Measurements from ENCODE around the gene SNORC.

SNORC gene

DNA sequence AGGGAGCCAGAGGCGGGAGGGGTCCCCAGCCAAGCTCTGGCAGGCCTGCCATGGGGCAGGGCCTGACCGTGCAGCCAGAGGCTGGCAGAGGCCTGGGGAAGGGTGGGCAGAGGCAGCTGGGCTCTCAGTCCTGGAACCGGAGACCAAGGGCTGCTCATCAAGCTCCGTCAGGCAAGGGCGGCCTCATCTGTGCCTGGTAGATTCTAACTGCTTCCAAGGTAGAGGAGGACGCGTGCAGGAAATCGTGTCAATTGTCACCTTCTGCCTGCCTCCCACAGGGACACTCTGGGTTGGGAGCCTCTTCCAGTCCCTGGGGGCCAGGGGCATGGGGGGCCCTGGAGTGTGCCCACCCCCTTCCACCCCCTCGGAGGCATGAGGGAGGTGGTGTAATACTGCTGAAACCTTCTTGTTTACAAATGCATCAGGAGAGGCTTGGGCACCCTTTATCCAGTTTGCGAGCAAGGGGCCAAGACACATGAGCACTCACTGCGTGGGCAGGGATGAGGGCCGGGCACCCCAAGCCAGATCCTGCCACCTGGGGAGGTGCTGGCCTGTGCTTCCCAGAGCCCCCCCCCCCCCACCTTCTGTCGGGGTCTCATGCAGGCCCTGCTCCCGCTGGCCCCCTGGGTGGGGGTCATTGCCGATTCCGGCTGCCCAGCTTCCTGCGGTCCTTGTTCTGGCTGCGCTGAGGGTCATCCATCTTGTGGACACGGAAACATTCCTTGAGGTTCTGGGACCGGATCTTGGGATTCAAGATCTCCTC lies 9.0 kb downstream of the SNORC start:
- no peak overlapping the region for H3K27ac ChIP-seq
- TF ChIP-seq, protein P1, sequence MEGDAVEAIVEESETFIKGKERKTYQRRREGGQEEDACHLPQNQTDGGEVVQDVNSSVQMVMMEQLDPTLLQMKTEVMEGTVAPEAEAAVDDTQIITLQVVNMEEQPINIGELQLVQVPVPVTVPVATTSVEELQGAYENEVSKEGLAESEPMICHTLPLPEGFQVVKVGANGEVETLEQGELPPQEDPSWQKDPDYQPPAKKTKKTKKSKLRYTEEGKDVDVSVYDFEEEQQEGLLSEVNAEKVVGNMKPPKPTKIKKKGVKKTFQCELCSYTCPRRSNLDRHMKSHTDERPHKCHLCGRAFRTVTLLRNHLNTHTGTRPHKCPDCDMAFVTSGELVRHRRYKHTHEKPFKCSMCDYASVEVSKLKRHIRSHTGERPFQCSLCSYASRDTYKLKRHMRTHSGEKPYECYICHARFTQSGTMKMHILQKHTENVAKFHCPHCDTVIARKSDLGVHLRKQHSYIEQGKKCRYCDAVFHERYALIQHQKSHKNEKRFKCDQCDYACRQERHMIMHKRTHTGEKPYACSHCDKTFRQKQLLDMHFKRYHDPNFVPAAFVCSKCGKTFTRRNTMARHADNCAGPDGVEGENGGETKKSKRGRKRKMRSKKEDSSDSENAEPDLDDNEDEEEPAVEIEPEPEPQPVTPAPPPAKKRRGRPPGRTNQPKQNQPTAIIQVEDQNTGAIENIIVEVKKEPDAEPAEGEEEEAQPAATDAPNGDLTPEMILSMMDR (conservative IDR thresholded peaks at IDR 0.05): no peak

DNA sequence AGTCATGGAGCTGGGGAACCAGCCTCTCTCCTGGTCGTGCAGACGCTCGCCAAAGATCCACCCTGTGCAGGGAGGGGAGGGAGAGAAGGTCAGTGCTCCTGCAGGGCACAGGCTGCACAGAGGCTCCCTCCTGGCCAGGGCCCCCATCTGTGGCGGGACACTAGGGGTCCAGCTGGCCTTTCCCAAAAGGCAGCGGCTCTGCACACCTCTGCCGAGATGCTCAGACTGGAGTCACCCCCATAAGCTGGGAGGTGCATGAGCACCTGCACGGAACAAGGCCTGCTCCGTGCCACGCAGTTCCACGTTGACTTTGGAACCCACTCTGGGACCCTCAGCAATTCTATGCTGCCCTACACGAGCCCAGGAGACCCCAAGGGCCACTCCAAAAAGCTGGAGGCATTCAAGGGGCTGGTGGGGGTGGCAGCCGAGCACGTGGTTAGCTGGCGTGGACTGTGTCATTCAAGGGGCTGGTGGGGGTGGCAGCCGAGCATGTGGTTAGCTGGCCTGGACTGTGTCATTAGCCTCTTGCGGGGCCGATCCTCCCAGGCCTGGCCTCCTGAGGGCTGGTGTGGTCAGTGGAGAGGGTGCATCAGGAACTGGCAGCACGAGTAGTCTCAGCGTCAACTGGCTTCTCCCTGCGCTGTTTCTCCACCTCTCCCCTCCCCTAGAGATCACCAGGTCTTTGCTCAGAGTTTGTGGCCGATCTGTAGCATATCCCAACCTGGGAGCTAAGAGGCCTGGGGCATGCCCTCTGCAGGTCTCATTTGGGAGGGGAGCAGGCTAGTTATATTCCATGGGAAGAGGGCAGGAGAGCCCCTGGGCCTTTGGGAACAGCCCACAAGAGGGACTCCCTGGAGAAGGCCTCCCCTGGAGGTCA lies 9.8 kb downstream of the SNORC start:
- H3K27ac ChIP-seq: no peak overlapping the region
- TF ChIP-seq, protein P1 (conservative IDR thresholded peaks at IDR 0.05): no peak

DNA sequence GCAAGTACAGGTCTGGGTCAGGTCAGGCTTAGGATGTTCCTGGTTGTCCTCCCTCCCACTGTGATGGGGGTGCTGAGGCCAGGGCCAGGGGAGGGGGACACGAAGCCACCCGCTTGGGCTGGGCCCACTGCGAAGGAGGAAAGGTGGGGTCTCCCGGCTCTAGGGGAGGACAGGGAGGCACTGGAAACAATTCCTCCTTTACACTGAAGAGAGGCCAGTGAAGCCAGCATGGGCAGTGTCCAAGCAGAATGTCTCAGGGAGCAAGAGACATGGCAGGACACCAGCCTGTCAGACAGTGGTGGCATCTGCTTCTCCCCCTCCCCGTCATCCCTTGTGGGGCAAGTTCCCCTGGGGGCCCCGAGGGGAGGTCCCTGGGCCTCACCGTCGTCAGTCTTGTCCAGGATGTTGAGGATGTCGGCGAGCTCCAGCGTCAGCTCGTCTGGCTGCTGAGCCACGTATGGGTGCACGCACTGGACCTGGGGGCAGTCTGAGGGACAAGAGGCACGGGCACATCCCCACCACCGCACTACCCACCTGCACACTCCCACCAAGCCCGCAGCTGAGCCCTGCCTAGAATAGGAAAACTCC lies 10.8 kb downstream of the SNORC start:
- TF ChIP-seq, protein P1 (conservative IDR thresholded peaks at IDR 0.05): no peak
- no peak overlapping the region for H3K27ac ChIP-seq

DNA sequence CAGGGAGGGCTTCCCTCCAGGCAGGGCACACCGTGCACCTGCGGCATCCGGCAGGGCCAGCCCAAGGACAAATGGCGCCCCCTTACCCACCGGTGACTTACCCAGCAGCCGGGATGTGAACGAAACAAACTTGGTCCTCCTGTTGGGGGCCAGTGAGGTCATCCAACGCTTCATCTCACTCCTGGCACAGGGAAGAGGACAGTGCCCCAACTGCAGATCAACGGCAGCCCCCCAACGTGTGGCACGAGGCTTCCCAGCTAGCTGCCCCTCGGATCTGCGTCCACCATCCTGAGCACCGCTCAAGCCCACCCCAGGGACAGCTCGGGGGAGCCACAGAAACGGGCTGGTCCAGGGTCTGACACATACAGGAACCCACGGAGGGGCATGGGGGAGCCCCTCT lies 12.0 kb downstream of the SNORC start:
- TF ChIP-seq, protein P1 (conservative IDR thresholded peaks at IDR 0.05): no peak
- H3K27ac ChIP-seq: no peak overlapping the region

DNA sequence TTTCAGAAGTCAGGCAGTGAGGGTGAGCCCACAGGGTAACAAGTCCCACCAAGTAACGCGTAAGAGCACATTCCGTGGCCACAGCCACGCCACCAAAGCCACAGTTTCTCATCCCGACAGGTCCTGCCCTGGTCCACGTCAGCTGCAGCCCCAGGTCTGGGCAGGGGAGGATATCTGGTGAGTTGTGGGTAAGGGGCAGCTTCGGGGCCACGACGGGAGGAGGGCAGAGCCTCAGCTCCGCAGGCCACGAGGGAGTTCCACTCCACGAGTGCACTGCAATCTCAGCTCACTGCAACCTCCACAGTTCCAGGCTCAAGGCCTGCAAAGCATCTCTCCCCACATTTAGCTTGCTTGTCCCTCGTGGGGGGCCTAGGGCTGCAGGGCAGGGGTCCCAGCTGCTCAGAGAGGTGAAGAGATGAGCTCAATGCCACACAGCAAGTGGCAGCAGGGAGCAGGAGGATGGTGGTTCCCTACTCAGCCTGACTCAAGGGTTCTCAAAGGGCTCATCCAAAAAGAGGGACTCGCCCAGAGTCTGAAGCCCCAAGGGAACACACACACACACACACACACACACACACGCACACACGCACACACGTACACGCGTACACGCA lies 12.5 kb downstream of the SNORC start:
- TF ChIP-seq, protein P1 (conservative IDR thresholded peaks at IDR 0.05): no peak
- H3K27ac ChIP-seq: no peak overlapping the region

DNA sequence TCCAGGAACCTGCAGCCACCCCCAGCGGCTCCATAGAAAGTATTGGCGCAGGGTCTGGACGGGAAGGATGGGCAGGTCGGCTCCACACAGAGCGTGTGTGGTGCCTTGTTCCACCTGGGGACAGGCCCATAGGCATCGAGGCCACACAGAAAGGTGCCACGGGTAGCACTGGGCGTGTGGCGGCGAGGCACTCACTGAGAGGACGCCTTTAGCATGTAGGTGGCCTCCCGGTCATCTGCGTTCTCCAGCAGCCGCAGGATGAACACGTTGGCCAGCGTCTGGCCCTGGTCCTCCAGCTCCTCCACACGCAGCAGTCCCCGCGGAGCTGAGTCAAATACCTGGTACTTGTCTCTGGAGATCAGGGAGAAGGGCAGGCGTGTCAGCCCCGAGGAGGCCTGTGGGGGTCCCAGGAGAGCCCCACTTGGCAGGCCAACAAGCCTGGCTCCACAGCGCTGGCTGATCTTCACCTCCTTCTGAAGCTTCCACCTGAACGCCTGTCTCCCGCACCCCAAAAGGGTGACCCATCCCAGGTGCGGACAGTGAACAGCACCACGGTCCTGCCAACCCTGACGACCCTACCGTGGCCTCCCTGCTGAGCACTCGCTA lies 13.2 kb downstream of the SNORC start:
- no peak overlapping the region for H3K27ac ChIP-seq
- TF ChIP-seq, protein P1 (conservative IDR thresholded peaks at IDR 0.05): no peak
